ENCODE measurements around the gene RCBTB2. TPM values are rescaled to one million over a fixed set of nuclear protein-coding genes. Genes with fewer than 3 reads are reported as not detected.

Gene RCBTB2
- 11.3 and 13.7 TPM in 2 replicates for total RNA-seq

GRCh38 chr13:48532506-48533499, at the start of gene RCBTB2:
Gene RCBTB2, minus strand, starts transcription at chr13:48533080. Its CDS starts 11,141 bp downstream, at chr13:48521939.

Other genes starting within 250 kb of the RCBTB2 start
- 24.8 and 55.5 TPM in 2 replicates for gene RB1, start 229.3 kb downstream of the RCBTB2 start, total RNA-seq
- 32.1 and 47.9 TPM in 2 replicates for gene LPAR6, start 120.0 kb downstream of the RCBTB2 start, total RNA-seq
- not detected in 2 replicates for gene CYSLTR2, start 120.8 kb upstream of the RCBTB2 start, total RNA-seq